Measurements from ENCODE around the gene MOV10L1. TPM values are rescaled to one million over a fixed set of nuclear protein-coding genes. Genes with fewer than 3 reads are reported as not detected.

Gene MOV10L1
- total RNA-seq, 2 experiments from 2014 or later, result not detected

- H3K27ac ChIP-seq (ENCODE audit: low read depth in 1 of 2, low read length in 2 of 2), result peak overlapping the region in 1 of 2 donors; percentile 99
- ChIA-PET POLR2A (no interaction called here), CTCF (interaction anchor here (1.1 kb wide), 1 partner anchor 47 kb away, joined by 3 read pairs; no protein-coding TSS in a partner anchor)
- no peaks in the 10 kb centered on the region for H3K27me3 ChIP-seq (ENCODE audit: control insufficient read depth in 1 of 2, insufficient read depth in 2 of 2, low read length in 2 of 2)
- H3K36me3 ChIP-seq (ENCODE audit: insufficient read depth, low read length), result peaks cover 48% of the 10 kb centered on the region
- peaks cover 59% of the 10 kb centered on the region for H3K4me1 ChIP-seq (ENCODE audit: insufficient read depth, low read length)
- H3K36me3 Mint-ChIP-seq (ENCODE audit: low read depth), result peaks cover 42% of the 10 kb centered on the region
- no peak overlapping the region for H3K4me3 ChIP-seq (ENCODE audit: low read length)
- peaks cover 28% of the 10 kb centered on the region for H3K4me1 Mint-ChIP-seq (ENCODE audit: low read depth)
- peak overlapping the region; percentile 65 for H3K27ac Mint-ChIP-seq
- no peaks in the 10 kb centered on the region for H3K9me3 Mint-ChIP-seq
- ATAC-seq (ENCODE audit: poor library complexity) (no peak), DNase-seq (no peak)
- no peak overlapping the region for H3K4me3 Mint-ChIP-seq
- TF ChIP-seq CTCF (IDR thresholded peaks at IDR 0.05), result no peak
- H3K9me3 ChIP-seq (ENCODE audit: control insufficient read depth in 1 of 2, insufficient read depth in 1 of 2, low read length in 2 of 2), result no peaks in the 10 kb centered on the region
- intact Hi-C loops (cut with DNase I, micrococcal nuclease), result loop anchor here (5.0 to 10.0 kb wide), 2 partner anchors 257 to 259 kb away; no protein-coding TSS in a partner anchor
- H3K27me3 Mint-ChIP-seq, result no peaks in the 10 kb centered on the region
Observed at GRCh38 chr22:50194037-50194805, 104.4 kb downstream of the MOV10L1 start.

- Histone ChIP-seq H3K36me3 (ENCODE audit: insufficient read depth, low read length) (peaks cover 50% of the 10 kb centered on the region), H3K27ac (ENCODE audit: low read depth in 1 of 2, low read length in 2 of 2) (no peak overlapping the region), H3K9me3 (ENCODE audit: control insufficient read depth in 1 of 2, insufficient read depth in 1 of 2, low read length in 2 of 2) (no peaks in the 10 kb centered on the region), H3K4me1 (ENCODE audit: insufficient read depth, low read length) (peaks cover 50% of the 10 kb centered on the region), H3K27me3 (ENCODE audit: control insufficient read depth in 1 of 2, insufficient read depth in 2 of 2, low read length in 2 of 2) (no peaks in the 10 kb centered on the region), H3K4me3 (ENCODE audit: low read length) (no peak overlapping the region)
- ChIA-PET CTCF (no interaction called here), POLR2A (no interaction called here)
- peaks cover 17% of the 10 kb centered on the region for H3K4me1 Mint-ChIP-seq (ENCODE audit: low read depth)
- no peak overlapping the region for H3K27ac Mint-ChIP-seq
- H3K27me3 Mint-ChIP-seq, result no peaks in the 10 kb centered on the region
- no peak for DNase-seq
- peak overlapping the region; percentile 66 for H3K4me3 Mint-ChIP-seq
- ATAC-seq (ENCODE audit: poor library complexity), result no peak
- no peaks in the 10 kb centered on the region for H3K9me3 Mint-ChIP-seq
- TF ChIP-seq CTCF (IDR thresholded peaks at IDR 0.05), result no peak
- intact Hi-C loops (cut with DNase I, micrococcal nuclease), result loop anchor here in 1 of 2 experiments (10.0 kb wide), 1 partner anchor 261 kb away; no protein-coding TSS in a partner anchor
- H3K36me3 Mint-ChIP-seq (ENCODE audit: low read depth), result peaks cover 42% of the 10 kb centered on the region
Observed at GRCh38 chr22:50196256-50196655, 106.5 kb downstream of the MOV10L1 start.

GRCh38 chr22:50197000-50197800 is 107.4 kb downstream of the MOV10L1 start:
- H3K36me3 Mint-ChIP-seq (ENCODE audit: low read depth), result peaks cover 41% of the 10 kb centered on the region
- no peak overlapping the region for H3K4me3 ChIP-seq (ENCODE audit: low read length)
- peak overlapping the region in 1 of 2 donors; percentile 2 for H3K27ac ChIP-seq (ENCODE audit: low read depth in 1 of 2, low read length in 2 of 2)
- peaks cover 50% of the 10 kb centered on the region for H3K36me3 ChIP-seq (ENCODE audit: insufficient read depth, low read length)
- intact Hi-C loops (cut with DNase I, micrococcal nuclease), result loop anchor here in 1 of 2 experiments (10.0 kb wide), 1 partner anchor 262 kb away; no protein-coding TSS in a partner anchor
- no peak overlapping the region for H3K27ac Mint-ChIP-seq
- H3K4me1 ChIP-seq (ENCODE audit: insufficient read depth, low read length), result peaks cover 48% of the 10 kb centered on the region
- H3K27me3 ChIP-seq (ENCODE audit: control insufficient read depth in 1 of 2, insufficient read depth in 2 of 2, low read length in 2 of 2), result no peaks in the 10 kb centered on the region
- peaks cover 13% of the 10 kb centered on the region for H3K4me1 Mint-ChIP-seq (ENCODE audit: low read depth)
- DNase-seq (no peak), ATAC-seq (ENCODE audit: poor library complexity) (no peak)
- CTCF ChIA-PET, result no interaction called here
- H3K27me3 Mint-ChIP-seq, result no peaks in the 10 kb centered on the region
- H3K9me3 ChIP-seq (ENCODE audit: control insufficient read depth in 1 of 2, insufficient read depth in 1 of 2, low read length in 2 of 2), result no peaks in the 10 kb centered on the region
- no peak overlapping the region for H3K4me3 Mint-ChIP-seq
- H3K9me3 Mint-ChIP-seq, result no peaks in the 10 kb centered on the region
- no peak for TF ChIP-seq CTCF (IDR thresholded peaks at IDR 0.05)
- POLR2A ChIA-PET, result no interaction called here
